ENCODE data around the gene IFITM10.

The IFITM10 gene

GRCh38 chr11:1750481-1750839 lies at the start of gene IFITM10:
Gene IFITM10, minus strand, starts transcription at chr11:1750595. Its CDS starts 153 bp downstream, at chr11:1750442.
- DNase-seq (ENCODE audit: low spot score), result no peak

- DNase-seq (ENCODE audit: low spot score), result no peak
Observed at GRCh38 chr11:1797391-1798125, 47.2 kb upstream of the IFITM10 start.

- no peak for DNase-seq (ENCODE audit: low spot score)
Observed at GRCh38 chr11:1796413-1797011, 46.1 kb upstream of the IFITM10 start.

GRCh38 chr11:1793081-1793480 lies 42.7 kb upstream of the IFITM10 start:
- DNase-seq (ENCODE audit: low spot score), result no peak

GRCh38 chr11:1792461-1792860 lies 42.1 kb upstream of the IFITM10 start:
- DNase-seq (ENCODE audit: low spot score), result no peak

GRCh38 chr11:1791912-1792311 lies 41.5 kb upstream of the IFITM10 start:
- no peak for DNase-seq (ENCODE audit: low spot score)

- no peak for DNase-seq (ENCODE audit: low spot score)
Observed at GRCh38 chr11:1786466-1786865, 36.1 kb upstream of the IFITM10 start.

GRCh38 chr11:1785749-1786413 lies 35.5 kb upstream of the IFITM10 start:
- DNase-seq (ENCODE audit: low spot score), result no peak

- no peak for DNase-seq (ENCODE audit: low spot score)
Observed at GRCh38 chr11:1784761-1785650, 34.6 kb upstream of the IFITM10 start.

GRCh38 chr11:1783725-1784529 lies 33.5 kb upstream of the IFITM10 start:
- no peak for DNase-seq (ENCODE audit: low spot score)

- DNase-seq (ENCODE audit: low spot score), result no peak
Observed at GRCh38 chr11:1782831-1783724, 32.7 kb upstream of the IFITM10 start.

GRCh38 chr11:1782031-1782590 lies 31.7 kb upstream of the IFITM10 start:
- DNase-seq (ENCODE audit: low spot score), result no peak

- no peak for DNase-seq (ENCODE audit: low spot score)
Observed at GRCh38 chr11:1781593-1781975, 31.2 kb upstream of the IFITM10 start.

GRCh38 chr11:1780700-1781592 lies 30.6 kb upstream of the IFITM10 start:
- DNase-seq (ENCODE audit: low spot score), result no peak

- DNase-seq (ENCODE audit: low spot score), result no peak
Observed at GRCh38 chr11:1779806-1780699, 29.7 kb upstream of the IFITM10 start.

- DNase-seq (ENCODE audit: low spot score), result no peak
Observed at GRCh38 chr11:1779034-1779805, 28.8 kb upstream of the IFITM10 start.

Data from left forelimb (tissue), 1 donor.